T-helper 2 cell treated with Interferon-gamma antibody and Interleukin-4, amounts not matched to agents 5 μg/mL and 100 μg/mL, for 36 hours (primary cell): ENCODE data around the gene GJC3.
"Not testable (repeated sequence)": the region's sequence is repeated elsewhere in the genome, so short reads cannot be mapped to it uniquely, and the experiment has no call there.

ENCODE experiments used
- DNase-seq: peaks from one replicate; pipeline ENCODE4 v3.0.0; 2021; ENCODE audit warnings: low spot score
- H3K27ac Mint-ChIP-seq: one replicate; pipeline ENCODE4 v1.8.0; 2021; ENCODE audit warnings: mild to moderate bottlenecking, mixed read lengths
- H3K27me3 Mint-ChIP-seq: one replicate; pipeline ENCODE4 v1.8.0; 2021; ENCODE audit warnings: low read depth, mixed read lengths
- H3K36me3 Mint-ChIP-seq: one replicate; pipeline ENCODE4 v1.8.0; 2021; ENCODE audit warnings: low read depth, mixed read lengths
- H3K4me1 Mint-ChIP-seq: one replicate; pipeline ENCODE4 v1.8.0; 2021; ENCODE audit warnings: low read depth, mixed read lengths
- H3K4me3 Mint-ChIP-seq: one replicate; pipeline ENCODE4 v1.8.0; 2022; ENCODE audit warnings: mild to moderate bottlenecking, moderate library complexity, mixed read lengths
- H3K9me3 Mint-ChIP-seq: one replicate; pipeline ENCODE4 v1.8.0; 2021; ENCODE audit warnings: mixed read lengths

The GJC3 gene, protein sequence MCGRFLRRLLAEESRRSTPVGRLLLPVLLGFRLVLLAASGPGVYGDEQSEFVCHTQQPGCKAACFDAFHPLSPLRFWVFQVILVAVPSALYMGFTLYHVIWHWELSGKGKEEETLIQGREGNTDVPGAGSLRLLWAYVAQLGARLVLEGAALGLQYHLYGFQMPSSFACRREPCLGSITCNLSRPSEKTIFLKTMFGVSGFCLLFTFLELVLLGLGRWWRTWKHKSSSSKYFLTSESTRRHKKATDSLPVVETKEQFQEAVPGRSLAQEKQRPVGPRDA

DNA sequence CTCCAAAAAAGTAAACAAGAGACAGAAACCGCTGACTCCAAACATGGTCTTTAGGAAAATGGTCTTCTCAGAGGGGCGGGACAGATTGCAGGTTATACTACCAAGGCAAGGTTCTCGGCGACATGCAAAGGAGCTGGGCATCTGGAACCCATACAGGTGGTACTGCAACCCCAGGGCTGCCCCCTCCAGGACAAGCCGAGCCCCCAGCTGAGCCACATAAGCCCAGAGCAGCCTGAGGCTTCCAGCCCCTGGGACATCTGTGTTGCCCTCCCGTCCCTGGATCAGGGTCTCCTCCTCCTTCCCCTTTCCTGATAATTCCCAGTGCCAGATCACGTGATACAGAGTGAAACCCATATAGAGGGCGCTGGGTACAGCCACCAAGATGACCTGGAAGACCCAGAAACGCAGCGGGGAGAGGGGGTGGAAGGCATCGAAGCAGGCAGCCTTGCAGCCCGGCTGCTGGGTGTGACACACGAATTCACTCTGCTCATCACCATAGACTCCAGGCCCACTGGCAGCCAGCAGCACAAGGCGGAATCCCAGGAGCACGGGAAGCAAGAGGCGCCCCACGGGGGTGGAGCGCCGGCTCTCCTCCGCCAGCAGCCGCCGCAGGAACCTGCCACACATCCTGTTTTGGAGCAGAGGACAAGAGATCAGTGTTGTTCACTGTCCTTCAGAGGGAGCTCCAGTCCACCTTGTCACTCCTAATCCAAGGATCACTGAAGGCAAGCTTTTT lies at the start of gene GJC3:
Gene GJC3, minus strand, starts transcription at position 627 of the 736 bp plus-strand sequence. Its CDS starts 0 bp downstream, at position 627.
- H3K4me1 Mint-ChIP-seq: peaks cover 28% of the 10 kb centered on the region
- H3K27ac Mint-ChIP-seq: no peak within 1 kb of the TSS
- H3K4me3 Mint-ChIP-seq: peak within 1 kb of the TSS; percentile 73
- H3K9me3 Mint-ChIP-seq: no peaks in the 10 kb centered on the region
- DNase-seq: peak; percentile 43
- H3K27me3 Mint-ChIP-seq: peaks cover 32% of the 10 kb centered on the region
- no peaks in the 10 kb centered on the region for H3K36me3 Mint-ChIP-seq

DNA sequence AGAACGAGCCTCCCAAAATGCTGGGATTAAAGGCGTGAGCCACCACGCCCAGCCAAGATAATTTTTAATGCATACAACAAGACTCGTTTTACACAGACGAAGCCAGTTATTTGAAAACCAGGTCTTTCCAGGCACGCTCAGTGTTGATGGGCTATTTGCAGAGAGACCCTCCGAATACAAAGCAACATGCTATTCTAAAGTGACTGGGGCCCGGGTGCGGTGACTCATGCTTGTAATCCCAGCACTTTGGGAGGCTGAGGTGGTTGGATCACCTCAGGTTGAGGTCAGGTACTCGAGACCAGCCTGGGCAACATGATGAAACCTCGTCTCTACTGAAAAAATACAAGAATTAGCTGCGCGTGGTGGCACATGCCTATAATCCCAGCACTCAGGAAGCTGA lies 47.2 kb upstream of the GJC3 start:
- H3K4me1 Mint-ChIP-seq: peaks cover 7% of the 10 kb centered on the region
- H3K27me3 Mint-ChIP-seq: no peaks in the 10 kb centered on the region
- H3K27ac Mint-ChIP-seq: no peak overlapping the region
- H3K36me3 Mint-ChIP-seq: no peaks in the 10 kb centered on the region
- no peak for DNase-seq
- no peak overlapping the region for H3K4me3 Mint-ChIP-seq
- no peaks in the 10 kb centered on the region for H3K9me3 Mint-ChIP-seq

DNA sequence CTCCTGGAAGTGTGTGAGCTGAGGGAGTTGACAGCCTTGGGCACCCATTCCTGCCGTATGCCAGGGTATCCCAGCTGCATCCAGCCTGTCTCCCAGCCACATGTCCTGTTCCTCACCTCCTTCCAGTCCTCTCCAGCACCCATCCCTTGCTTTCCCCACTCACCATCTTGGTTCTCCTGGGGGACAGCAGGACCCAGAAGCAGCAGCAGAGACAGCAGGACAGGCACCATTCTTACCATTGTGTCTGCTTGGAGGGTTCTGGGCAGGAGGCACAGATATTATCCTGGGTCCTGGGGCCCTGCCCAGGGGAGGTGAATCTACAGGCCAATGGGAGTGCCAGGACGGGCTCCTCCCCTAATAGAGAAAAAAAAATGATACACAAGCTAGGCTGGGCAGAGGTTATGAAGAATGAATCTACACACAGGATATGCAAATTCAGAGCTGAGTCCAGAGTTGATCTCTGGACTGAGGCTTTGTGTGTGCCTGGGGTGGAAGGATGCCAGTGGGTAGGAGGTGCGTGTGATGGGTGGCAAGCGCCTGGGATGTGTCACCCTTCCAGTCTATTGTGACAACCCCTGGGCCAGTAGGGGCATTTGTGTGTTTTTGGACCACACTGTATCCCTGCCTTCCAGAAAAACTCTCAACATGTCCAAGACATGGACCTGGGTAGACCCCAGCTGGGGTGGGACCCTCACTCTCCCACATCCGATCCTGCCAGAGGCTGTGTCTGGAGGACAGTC lies 46.5 kb upstream of the GJC3 start, which contains the start of gene AZGP1:
Gene AZGP1, minus strand, starts transcription at position 250 of the 740 bp plus-strand sequence. Its CDS starts 11 bp downstream, at position 239.
- H3K4me3 Mint-ChIP-seq: no peak within 1 kb of the TSS
- H3K36me3 Mint-ChIP-seq: no peaks in the 10 kb centered on the region
- H3K4me1 Mint-ChIP-seq: peaks cover 7% of the 10 kb centered on the region
- DNase-seq: no peak
- no peaks in the 10 kb centered on the region for H3K9me3 Mint-ChIP-seq
- H3K27me3 Mint-ChIP-seq: no peaks in the 10 kb centered on the region
- H3K27ac Mint-ChIP-seq: no peak within 1 kb of the TSS

DNA sequence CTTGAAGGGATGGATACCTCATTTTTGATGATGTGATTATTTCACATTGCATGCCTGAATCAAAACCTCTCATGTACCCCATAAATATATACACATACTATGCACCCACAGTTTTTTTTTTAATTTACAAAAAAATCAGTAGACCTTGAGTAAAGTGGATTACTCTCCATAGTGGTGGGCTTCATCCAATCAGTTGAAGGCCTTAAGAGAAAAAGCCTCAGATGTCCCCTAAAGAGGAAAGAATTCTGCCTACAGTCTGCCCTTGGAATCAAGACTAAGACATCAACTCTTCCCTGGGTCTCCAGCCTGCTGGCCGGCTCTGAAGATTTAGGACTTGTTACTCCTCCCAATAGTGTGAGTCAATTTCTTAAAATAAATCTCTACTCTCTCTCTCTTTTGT lies 45.3 kb upstream of the GJC3 start:
- H3K27ac Mint-ChIP-seq: no peak overlapping the region
- H3K36me3 Mint-ChIP-seq: no peaks in the 10 kb centered on the region
- no peaks in the 10 kb centered on the region for H3K9me3 Mint-ChIP-seq
- no peak for DNase-seq
- peaks cover 5% of the 10 kb centered on the region for H3K27me3 Mint-ChIP-seq
- H3K4me1 Mint-ChIP-seq: peaks cover 7% of the 10 kb centered on the region
- no peak overlapping the region for H3K4me3 Mint-ChIP-seq

DNA sequence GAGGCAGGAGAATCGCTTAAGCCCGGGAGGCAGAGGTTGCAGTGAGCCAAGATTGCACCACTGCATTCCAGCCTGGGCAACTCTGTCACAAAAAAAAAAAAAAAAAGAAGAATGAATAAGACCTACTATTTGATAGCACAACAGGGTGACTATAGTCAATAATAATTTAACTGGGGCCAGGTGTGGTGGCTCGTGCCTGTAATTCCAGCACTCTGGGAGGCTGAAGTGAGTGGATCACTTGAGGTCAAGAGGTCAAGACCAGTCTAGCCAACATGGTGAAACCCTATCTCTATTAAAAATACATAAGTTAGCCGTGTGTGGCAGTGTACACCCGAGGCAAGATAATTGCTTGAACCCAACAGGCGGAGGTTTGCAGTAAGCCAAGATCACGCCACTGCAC lies 44.4 kb upstream of the GJC3 start:
- not testable (repeated sequence) for H3K4me3 Mint-ChIP-seq, H3K9me3 Mint-ChIP-seq, H3K4me1 Mint-ChIP-seq, DNase-seq, H3K36me3 Mint-ChIP-seq, H3K27me3 Mint-ChIP-seq, H3K27ac Mint-ChIP-seq

DNA sequence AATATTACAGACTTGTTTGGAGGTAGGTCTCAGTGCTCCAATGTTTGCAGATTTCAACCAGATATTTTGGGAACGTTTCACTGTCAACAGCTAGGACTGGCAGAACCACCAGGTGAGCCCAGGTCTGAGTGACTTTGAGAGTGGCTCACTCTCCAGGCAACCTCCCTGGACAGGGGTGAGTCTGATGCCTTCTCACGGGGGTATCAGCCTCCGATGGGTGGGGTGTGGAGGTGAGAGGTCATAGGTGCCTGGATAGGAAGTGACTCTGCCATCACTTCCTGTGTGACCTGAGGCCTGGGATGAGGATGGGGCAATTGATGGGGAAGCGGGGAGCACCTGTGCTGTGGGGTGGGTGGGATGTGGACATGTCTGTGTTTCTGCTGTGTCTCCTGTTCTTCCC lies 41.8 kb upstream of the GJC3 start:
- no peak overlapping the region for H3K27ac Mint-ChIP-seq
- no peaks in the 10 kb centered on the region for H3K9me3 Mint-ChIP-seq
- peaks cover 4% of the 10 kb centered on the region for H3K4me1 Mint-ChIP-seq
- H3K4me3 Mint-ChIP-seq: no peak overlapping the region
- H3K36me3 Mint-ChIP-seq: no peaks in the 10 kb centered on the region
- peaks cover 7% of the 10 kb centered on the region for H3K27me3 Mint-ChIP-seq
- no peak for DNase-seq

DNA sequence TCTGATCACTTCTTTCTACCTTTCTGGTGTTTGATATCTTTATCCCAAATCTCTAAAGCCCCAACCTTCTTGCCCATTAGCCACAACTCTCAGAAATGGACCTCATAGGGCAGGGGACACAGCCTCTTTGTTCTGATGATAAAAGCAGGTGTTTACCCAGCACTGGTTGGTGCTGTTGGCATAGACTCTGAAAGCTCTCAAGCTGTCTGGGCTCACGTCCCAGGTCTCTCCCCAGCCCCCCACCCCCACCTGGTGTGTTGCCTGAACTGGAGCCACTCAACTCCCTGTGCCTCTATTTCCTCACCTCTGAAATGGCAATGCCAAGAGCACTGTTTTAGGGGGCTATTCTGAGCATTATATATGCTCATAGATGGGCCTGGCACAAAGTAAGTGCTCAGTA lies 40.4 kb upstream of the GJC3 start:
- not testable (repeated sequence) for H3K4me3 Mint-ChIP-seq, H3K9me3 Mint-ChIP-seq, H3K27me3 Mint-ChIP-seq

DNA sequence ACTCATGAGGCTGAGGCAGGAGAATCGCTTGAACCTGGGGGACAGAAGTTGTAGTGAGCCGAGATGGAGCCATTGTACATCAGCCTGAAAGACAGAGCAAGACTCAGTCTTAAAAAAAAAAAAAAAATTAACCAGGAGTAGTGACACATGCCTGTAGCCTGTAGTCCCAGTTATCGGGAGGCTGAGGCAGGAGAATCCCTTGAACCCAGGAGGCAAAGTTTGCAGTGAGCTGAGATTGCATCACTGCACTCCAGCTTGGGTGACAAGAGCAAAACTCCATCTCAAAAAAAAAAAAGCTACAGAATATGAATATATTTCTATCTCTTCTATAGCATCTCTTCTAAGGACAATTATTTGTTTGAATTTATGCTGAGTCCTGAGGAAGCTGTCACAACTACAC lies 39.9 kb upstream of the GJC3 start:
- no peak for DNase-seq
- no peaks in the 10 kb centered on the region for H3K9me3 Mint-ChIP-seq
- H3K4me3 Mint-ChIP-seq: no peak overlapping the region
- H3K27ac Mint-ChIP-seq: no peak overlapping the region
- peaks cover 2% of the 10 kb centered on the region for H3K4me1 Mint-ChIP-seq
- peaks cover 7% of the 10 kb centered on the region for H3K27me3 Mint-ChIP-seq
- H3K36me3 Mint-ChIP-seq: no peaks in the 10 kb centered on the region

More for the DNA sequence above, 40.4 kb upstream of the GJC3 start:
- H3K4me1 Mint-ChIP-seq, H3K36me3 Mint-ChIP-seq, H3K27ac Mint-ChIP-seq, DNase-seq: not testable (repeated sequence)

DNA sequence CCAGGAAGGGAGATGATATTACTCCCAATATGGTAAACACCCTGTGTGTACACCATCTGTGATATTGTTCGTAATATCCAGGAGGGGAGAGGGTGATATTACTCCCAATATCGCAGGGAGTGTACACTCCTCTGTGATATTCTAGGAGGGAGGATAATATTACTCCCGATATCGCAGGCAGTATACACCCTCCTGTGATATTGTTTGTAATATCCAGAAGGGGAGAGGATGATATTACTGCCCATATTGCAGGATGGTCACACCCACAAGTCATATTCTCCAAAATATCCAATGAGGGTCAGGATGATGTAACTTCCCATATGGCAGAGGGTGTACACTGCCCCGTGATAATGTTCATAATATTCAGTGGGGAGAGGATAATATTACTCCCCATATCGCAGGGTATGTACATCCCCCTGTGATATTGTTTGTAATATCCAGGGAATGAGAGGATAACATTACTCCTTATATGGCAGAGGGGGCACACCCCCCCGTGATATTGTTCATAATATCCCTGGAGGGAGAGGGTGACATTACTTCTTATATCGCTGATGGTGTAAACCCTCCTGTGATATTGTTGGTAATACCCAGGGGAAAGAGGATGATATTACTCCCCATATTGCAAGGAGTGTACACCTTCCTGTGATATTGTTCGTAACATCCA lies 29.3 kb upstream of the GJC3 start:
- Mint-ChIP-seq H3K4me1 (peaks cover 3% of the 10 kb centered on the region), H3K27ac (no peak overlapping the region), H3K4me3 (no peak overlapping the region), H3K9me3 (no peaks in the 10 kb centered on the region), H3K27me3 (no peaks in the 10 kb centered on the region), H3K36me3 (no peaks in the 10 kb centered on the region)
- no peak for DNase-seq

DNA sequence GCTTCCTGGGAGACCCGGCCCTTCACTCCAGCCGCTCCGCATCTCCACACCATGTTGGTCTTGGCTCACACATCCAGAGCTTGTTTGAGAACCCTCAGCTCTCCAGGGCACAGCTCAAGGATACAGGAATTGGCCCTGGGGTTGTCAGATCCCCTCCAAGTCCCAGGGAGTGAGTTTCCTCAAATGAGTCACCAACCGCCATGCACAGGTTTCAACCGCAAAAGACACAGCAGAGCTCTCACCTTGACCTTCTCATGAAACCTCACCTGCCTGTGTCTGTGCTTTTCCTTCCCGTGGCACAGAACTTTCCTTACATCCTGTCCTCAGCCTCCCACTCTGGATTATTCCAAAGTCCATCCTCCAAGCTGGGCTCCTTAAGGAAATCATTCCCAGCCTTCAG lies 25.8 kb upstream of the GJC3 start:
- H3K4me3 Mint-ChIP-seq: no peak overlapping the region
- H3K9me3 Mint-ChIP-seq: peaks cover 9% of the 10 kb centered on the region
- no peak overlapping the region for H3K27ac Mint-ChIP-seq
- no peak for DNase-seq
- no peaks in the 10 kb centered on the region for H3K27me3 Mint-ChIP-seq
- peaks cover 5% of the 10 kb centered on the region for H3K4me1 Mint-ChIP-seq
- no peaks in the 10 kb centered on the region for H3K36me3 Mint-ChIP-seq

DNA sequence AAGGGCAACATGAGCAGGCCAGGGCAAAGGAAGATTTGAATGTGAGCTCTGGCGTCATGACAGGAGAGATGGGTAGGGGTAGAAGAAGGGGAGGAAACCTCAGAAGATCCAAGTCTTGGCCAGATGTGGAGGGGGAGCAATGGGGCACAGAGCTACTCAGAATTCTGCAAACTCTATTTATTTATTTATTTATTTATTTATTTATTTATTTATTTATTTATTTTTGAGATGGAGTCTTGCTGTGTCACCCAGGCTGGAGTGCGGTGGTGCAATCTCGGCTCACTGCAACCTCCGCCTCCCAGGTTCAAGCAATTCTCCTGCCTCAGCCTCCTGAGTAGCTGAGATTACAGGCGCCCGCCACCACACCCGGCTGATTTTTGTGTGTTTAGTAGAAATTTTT lies 25.2 kb upstream of the GJC3 start:
- not testable (repeated sequence) for H3K27ac Mint-ChIP-seq, H3K4me1 Mint-ChIP-seq, H3K36me3 Mint-ChIP-seq, DNase-seq, H3K4me3 Mint-ChIP-seq, H3K27me3 Mint-ChIP-seq
- H3K9me3 Mint-ChIP-seq: peaks cover 12% of the 10 kb centered on the region

DNA sequence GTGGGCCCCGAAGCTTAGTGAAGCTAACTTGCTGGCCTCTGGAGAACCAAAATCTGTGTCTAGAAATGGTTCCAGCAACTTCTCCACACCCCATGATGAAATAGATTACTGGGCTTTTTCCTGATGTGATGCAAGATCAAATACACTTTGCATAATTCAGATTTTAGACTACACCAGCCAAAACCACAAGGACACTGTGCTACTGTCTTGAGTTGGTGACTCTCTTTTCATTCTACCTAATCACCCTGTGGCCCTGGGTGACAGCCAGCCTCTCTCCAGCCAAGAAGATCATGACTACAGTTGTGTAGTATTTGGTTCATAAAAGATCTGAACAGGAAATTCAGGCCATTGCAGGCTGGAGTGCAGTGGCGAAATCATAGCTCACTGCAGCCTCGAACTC lies 24.2 kb upstream of the GJC3 start:
- Mint-ChIP-seq H3K27ac (no peak overlapping the region), H3K4me1 (peaks cover 5% of the 10 kb centered on the region), H3K9me3 (peaks cover 14% of the 10 kb centered on the region), H3K36me3 (no peaks in the 10 kb centered on the region), H3K27me3 (no peaks in the 10 kb centered on the region), H3K4me3 (no peak overlapping the region)
- DNase-seq: no peak

DNA sequence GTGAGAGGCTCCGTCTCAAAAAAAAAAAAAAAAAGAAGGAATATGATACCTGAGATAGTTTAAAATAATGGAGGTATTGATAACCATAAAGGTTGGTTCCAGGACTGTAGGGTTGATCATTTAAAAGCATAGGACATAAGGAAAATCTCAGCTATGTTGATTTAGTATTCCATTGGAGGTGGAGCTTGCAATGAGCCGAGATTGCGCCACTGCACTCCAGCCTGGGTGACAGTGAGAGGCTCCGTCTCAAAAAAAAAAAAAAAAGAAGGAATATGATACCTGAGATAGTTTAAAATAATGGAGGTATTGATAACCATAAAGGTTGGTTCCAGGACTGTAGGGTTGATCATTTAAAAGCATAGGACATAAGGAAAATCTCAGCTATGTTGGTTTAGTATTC lies 23.2 kb upstream of the GJC3 start:
- not testable (repeated sequence) for H3K4me1 Mint-ChIP-seq, H3K27ac Mint-ChIP-seq, H3K4me3 Mint-ChIP-seq, H3K27me3 Mint-ChIP-seq, H3K36me3 Mint-ChIP-seq, DNase-seq
- H3K9me3 Mint-ChIP-seq: peaks cover 14% of the 10 kb centered on the region

DNA sequence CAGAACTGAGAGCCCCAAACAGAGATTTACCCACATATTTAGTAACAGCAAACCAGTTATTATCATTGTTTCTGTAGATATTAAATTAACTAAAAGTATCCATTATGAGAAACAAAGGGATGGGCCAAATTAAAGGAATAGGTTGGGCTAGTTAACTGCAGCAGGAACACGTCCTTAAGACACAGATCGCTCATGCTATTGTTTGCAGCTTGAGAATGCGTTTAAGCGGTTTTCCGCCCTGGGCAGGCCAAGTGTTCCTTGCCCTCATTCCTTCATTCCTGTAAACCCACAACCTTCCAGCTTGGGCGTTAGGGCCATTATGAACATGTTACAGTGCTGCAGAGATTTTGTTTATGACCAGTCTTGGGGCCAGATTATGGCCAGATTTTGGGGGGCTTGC lies 21.4 kb upstream of the GJC3 start:
- H3K27ac Mint-ChIP-seq, H3K4me3 Mint-ChIP-seq, H3K27me3 Mint-ChIP-seq, H3K4me1 Mint-ChIP-seq, H3K36me3 Mint-ChIP-seq, DNase-seq: not testable (repeated sequence)
- peaks cover 14% of the 10 kb centered on the region for H3K9me3 Mint-ChIP-seq
